ENCODE results near the gene ST6GAL2. TPM values are rescaled to one million over a fixed set of nuclear protein-coding genes. Genes with fewer than 3 reads are reported as not detected.

ST6GAL2 gene
- polyA plus RNA-seq, 3 donors from 2014 or later = not detected

DNA sequence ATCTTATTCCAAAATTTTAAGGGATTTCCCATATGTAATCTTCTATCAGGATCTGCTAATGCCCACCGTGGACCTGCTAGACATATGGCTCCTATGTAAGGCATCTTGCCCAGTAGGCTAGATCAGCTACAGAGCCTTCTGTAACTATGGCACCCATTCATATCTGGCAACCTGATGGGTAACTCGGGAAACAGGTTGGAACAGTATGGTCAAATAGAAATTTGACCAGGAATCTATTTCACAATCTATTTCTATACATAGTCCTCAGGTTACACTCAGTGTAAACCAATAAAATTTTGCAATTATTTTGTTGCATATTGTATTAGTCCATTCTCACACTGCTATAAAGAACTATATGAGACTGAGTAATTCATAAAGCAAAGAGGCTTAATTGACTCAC is 93.3 kb downstream of the ST6GAL2 start:
- Mint-ChIP-seq H3K27me3 (ENCODE audit: low read depth in 3 of 3) (no peaks in the 10 kb centered on the region), H3K27ac (no peak overlapping the region), H3K4me3 (no peak overlapping the region), H3K9me3 (peaks cover 0 to 11% (median 3%) of the 10 kb centered on the region in 6 donors), H3K36me3 (no peaks in the 10 kb centered on the region), H3K4me1 (no peaks in the 10 kb centered on the region)
- no peak for DNase-seq

DNA sequence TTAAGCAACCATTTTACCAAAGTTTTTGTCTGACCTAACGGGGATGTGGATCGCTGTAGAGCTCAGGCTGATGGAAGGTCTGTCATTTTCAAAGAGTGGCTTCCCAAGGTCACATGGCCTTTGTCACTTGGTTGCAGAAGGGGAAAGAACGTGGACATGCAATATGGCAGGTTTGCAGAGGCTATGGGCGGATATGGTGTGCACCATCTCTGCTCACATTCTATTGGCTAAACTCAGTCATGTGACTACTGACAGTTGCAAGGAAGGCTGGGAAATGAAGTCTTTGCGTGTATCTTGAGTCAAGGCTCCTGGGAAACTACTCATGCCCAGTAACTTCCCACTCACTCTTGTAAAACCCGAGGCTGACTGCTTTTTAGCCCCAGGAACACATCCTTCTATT is 96.8 kb downstream of the ST6GAL2 start:
- Mint-ChIP-seq H3K27ac (no peak overlapping the region), H3K27me3 (ENCODE audit: low read depth in 3 of 3) (peaks cover 0 to 2% (median 0%) of the 10 kb centered on the region in 3 donors), H3K9me3 (peaks cover 0 to 11% (median 4%) of the 10 kb centered on the region in 6 donors), H3K4me3 (no peak overlapping the region), H3K4me1 (no peaks in the 10 kb centered on the region), H3K36me3 (no peaks in the 10 kb centered on the region)
- DNase-seq = no peak

DNA sequence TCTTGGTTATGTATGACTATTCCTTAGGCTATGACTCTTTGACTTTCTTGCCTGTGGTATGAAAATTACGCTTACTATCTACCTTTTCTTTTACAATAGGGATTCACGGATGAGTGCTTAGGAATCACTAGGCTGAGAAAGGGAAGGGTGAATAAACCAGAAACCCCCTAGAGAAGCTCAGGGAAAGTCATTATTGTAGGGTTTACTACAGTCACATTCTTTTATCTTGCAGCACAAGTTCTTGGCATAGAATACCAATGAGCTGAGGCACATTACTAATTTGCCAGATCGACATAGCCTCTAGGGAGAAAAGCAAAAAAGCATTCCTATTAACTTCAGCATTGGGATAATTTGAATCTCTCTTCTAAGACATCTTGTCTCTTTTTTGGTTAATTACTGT is 103.3 kb downstream of the ST6GAL2 start:
- peaks cover 3 to 10% (median 6%) of the 10 kb centered on the region in 6 donors for H3K9me3 Mint-ChIP-seq
- no peaks in the 10 kb centered on the region for H3K4me1 Mint-ChIP-seq
- H3K27me3 Mint-ChIP-seq (ENCODE audit: low read depth in 3 of 3) = peaks cover 0 to 2% (median 2%) of the 10 kb centered on the region in 3 donors
- DNase-seq = no peak
- no peak overlapping the region for H3K4me3 Mint-ChIP-seq
- peaks cover 0 to 3% (median 0%) of the 10 kb centered on the region in 3 donors for H3K36me3 Mint-ChIP-seq
- H3K27ac Mint-ChIP-seq = no peak overlapping the region

DNA sequence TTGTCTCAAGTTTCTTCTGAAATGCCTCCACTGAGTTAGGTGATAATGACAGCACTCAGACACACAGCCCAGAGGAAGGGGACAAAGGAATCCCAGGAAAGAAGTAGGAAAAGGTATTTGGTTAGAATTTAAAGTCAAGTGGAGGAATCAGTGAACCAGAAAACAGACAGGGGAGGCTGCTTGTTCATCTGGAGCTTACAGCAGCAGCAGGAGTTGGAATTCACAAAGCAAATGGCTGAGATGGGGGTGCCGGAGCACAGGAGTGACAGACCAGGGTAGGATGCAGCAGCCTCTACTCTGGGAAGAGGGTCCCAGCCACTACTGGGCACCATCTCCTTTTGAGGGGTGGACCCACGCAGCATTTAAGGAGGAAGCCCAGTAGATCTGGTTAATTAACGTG is 104.8 kb downstream of the ST6GAL2 start:
- Mint-ChIP-seq H3K9me3 (peaks cover 4 to 10% (median 9%) of the 10 kb centered on the region in 6 donors), H3K36me3 (peaks cover 0 to 3% (median 0%) of the 10 kb centered on the region in 3 donors), H3K27me3 (ENCODE audit: low read depth in 3 of 3) (peaks cover 2% of the 10 kb centered on the region in 3 donors), H3K27ac (no peak overlapping the region), H3K4me3 (no peak overlapping the region), H3K4me1 (no peaks in the 10 kb centered on the region)
- no peak for DNase-seq

DNA sequence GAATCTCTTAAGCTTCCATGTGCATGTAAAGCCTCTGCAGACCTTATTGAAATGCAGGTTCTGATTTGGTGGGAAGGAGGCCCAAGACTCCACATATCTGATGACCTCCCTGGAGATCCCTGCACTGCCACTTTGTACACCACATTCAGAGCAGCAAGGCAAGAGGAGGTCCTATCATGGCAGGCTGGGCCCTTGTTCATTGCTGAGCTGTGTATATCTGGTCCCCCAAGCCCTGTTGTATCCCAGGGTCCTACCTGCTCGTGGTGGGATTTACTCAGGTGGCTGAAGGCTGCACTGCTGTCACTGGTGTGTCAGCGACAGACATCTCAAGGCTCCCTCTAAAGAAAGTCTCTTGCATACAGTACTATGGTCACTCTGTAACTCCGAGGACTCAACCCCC is 114.2 kb downstream of the ST6GAL2 start:
- Mint-ChIP-seq H3K27me3 (ENCODE audit: low read depth in 3 of 3) (peaks cover 0 to 2% (median 0%) of the 10 kb centered on the region in 3 donors), H3K27ac (no peak overlapping the region), H3K36me3 (peaks cover 0 to 3% (median 0%) of the 10 kb centered on the region in 3 donors), H3K4me3 (no peak overlapping the region), H3K9me3 (peaks cover 2 to 13% (median 7%) of the 10 kb centered on the region in 6 donors), H3K4me1 (no peaks in the 10 kb centered on the region)
- no peak for DNase-seq

DNA sequence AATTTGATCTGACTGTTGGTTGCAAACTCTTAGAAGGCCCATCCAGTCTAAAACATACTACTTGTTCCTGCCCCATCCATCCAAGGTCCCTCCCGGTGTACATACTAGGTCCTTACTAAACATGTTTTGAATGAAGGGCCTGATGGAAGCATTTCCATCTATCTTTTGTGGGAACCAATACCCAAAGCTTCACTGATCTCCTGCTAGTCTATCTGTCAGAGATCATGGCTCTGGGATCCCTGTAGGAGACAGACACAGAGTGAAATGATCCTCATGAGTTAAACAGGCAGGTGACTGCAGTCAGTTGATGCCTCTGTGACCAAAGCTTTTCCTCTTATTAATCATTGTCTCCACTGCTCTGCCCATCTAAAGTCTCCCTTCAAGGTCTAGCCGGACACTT is 115.0 kb downstream of the ST6GAL2 start:
- peaks cover 0 to 3% (median 0%) of the 10 kb centered on the region in 3 donors for H3K36me3 Mint-ChIP-seq
- H3K4me3 Mint-ChIP-seq = no peak overlapping the region
- no peak overlapping the region for H3K27ac Mint-ChIP-seq

DNA sequence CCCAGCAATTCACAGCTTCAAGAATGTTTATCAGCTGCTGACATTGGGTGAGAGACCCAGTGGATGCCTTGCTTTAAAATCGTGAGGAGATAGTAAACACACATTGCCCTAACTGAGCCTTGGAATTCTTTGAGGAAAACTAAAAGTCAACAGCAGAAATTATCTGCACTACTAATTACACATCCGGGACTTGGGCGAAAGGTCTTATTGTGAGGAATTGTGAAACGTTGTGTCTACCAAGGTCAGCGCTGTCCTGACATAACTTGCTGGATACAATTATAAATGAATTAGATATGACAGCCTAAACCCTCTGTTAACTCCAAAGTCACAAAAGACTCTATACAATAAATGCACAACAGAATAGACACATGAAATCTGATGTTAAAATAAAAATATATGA is 121.4 kb downstream of the ST6GAL2 start:
- H3K27me3 Mint-ChIP-seq (ENCODE audit: low read depth in 3 of 3) = no peaks in the 10 kb centered on the region

More for the DNA sequence above, 115.0 kb downstream of the ST6GAL2 start:
- no peaks in the 10 kb centered on the region for H3K4me1 Mint-ChIP-seq
- peaks cover 0 to 2% (median 0%) of the 10 kb centered on the region in 3 donors for H3K27me3 Mint-ChIP-seq (ENCODE audit: low read depth in 3 of 3)
- H3K9me3 Mint-ChIP-seq = peaks cover 2 to 13% (median 6%) of the 10 kb centered on the region in 6 donors
- no peak for DNase-seq

DNA sequence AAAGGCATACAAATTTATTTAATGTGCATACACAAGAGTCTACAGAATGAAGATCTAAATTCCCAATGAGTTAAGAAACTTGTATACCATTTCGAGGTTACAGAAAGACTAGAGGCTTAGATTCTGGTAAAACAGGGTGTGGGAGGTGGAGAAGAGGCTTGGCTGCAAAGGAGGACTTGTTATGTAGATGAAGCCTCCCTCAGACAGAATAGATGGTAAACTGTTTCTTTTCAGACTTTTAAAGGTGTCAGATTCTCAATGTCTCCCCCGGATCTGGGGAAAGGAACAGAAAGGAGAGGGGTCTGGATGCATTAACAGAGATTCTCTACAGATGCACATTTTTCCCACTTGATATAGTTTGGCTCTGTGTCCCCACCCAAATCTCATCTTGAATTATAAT is 126.0 kb downstream of the ST6GAL2 start:
- DNase-seq = no peak
- Mint-ChIP-seq H3K27ac (no peak overlapping the region), H3K9me3 (peaks cover 0 to 17% (median 5%) of the 10 kb centered on the region in 6 donors), H3K27me3 (ENCODE audit: low read depth in 3 of 3) (no peaks in the 10 kb centered on the region), H3K36me3 (no peaks in the 10 kb centered on the region), H3K4me1 (no peaks in the 10 kb centered on the region), H3K4me3 (no peak overlapping the region)

More for the DNA sequence above, 121.4 kb downstream of the ST6GAL2 start:
- Mint-ChIP-seq H3K4me1 (no peaks in the 10 kb centered on the region), H3K4me3 (no peak overlapping the region), H3K36me3 (no peaks in the 10 kb centered on the region), H3K9me3 (peaks cover 0 to 17% (median 5%) of the 10 kb centered on the region in 6 donors), H3K27ac (no peak overlapping the region)
- no peak for DNase-seq

DNA sequence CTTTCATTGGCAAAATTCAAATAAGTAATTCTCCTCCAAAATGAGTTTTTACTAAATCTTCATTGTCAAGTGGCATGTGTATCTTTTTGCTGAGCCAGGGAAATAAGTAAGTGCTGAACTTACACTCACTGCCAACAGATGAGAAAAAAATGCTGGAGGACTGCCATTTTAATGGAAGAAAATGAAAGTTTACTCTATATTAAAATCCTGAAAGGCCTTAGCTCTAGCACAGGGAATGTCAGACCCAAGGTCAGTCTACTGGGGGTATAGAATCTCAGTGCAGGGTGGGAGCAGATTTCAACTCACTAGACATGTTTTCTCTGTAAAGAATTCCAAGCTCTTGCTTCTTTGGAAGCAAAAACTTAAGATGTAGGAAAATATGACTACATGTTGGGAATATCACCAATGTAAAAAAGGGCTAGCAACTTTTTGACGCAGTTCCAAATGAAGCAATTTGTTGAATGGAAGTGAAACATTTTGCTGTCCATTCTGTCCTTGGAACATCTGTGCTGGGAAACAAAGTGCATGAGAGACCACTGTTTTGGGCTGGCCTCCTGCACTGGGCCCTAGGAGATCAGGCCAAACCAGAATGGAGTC is 127.0 kb downstream of the ST6GAL2 start:
- H3K27ac Mint-ChIP-seq = no peak overlapping the region
- H3K4me1 Mint-ChIP-seq = no peaks in the 10 kb centered on the region
- H3K4me3 Mint-ChIP-seq = no peak overlapping the region
- no peaks in the 10 kb centered on the region for H3K27me3 Mint-ChIP-seq (ENCODE audit: low read depth in 3 of 3)
- no peaks in the 10 kb centered on the region for H3K36me3 Mint-ChIP-seq
- peaks cover 0 to 17% (median 5%) of the 10 kb centered on the region in 6 donors for H3K9me3 Mint-ChIP-seq
- no peak for DNase-seq

All from immature natural killer cell (primary cell).